Measurements from ENCODE around the gene MON2.
"Not testable (repeated sequence)": the region's sequence is repeated elsewhere in the genome, so short reads cannot be mapped to it uniquely, and the experiment has no call there.

Gene MON2

GRCh38 chr12:62537551-62537950, 70.9 kb downstream of the MON2 start:
- in situ Hi-C loops (cut with MboI; ENCODE audit: low pct_unique_long_range_greater_than_20kb, low sequenced_read_pairs), result no loop called here
- peak; percentile 9 for DNase-seq

- DNase-seq, result no peak
- in situ Hi-C loops (cut with MboI; ENCODE audit: low pct_unique_long_range_greater_than_20kb, low sequenced_read_pairs), result no loop called here
Observed at GRCh38 chr12:62540354-62540753, 73.7 kb downstream of the MON2 start.

GRCh38 chr12:62542814-62543213, 76.2 kb downstream of the MON2 start:
- in situ Hi-C loops (cut with MboI; ENCODE audit: low pct_unique_long_range_greater_than_20kb, low sequenced_read_pairs), result no loop called here
- DNase-seq, result no peak

GRCh38 chr12:62543324-62543723, 76.7 kb downstream of the MON2 start:
- DNase-seq, result no peak
- in situ Hi-C loops (cut with MboI; ENCODE audit: low pct_unique_long_range_greater_than_20kb, low sequenced_read_pairs), result no loop called here

- DNase-seq, result no peak
Observed at GRCh38 chr12:62543741-62544140, 77.1 kb downstream of the MON2 start.

GRCh38 chr12:62552906-62553556, 86.4 kb downstream of the MON2 start:
- in situ Hi-C loops (cut with MboI; ENCODE audit: low pct_unique_long_range_greater_than_20kb, low sequenced_read_pairs), result no loop called here
- no peak for DNase-seq

More at GRCh38 chr12:62543741-62544140, 77.1 kb downstream of the MON2 start:
- in situ Hi-C loops (cut with MboI; ENCODE audit: low pct_unique_long_range_greater_than_20kb, low sequenced_read_pairs), result no loop called here

GRCh38 chr12:62559366-62559765, 92.7 kb downstream of the MON2 start:
- DNase-seq; in situ Hi-C loops (cut with MboI; ENCODE audit: low pct_unique_long_range_greater_than_20kb, low sequenced_read_pairs): not testable (repeated sequence)

- no peak for DNase-seq
- in situ Hi-C loops (cut with MboI; ENCODE audit: low pct_unique_long_range_greater_than_20kb, low sequenced_read_pairs), result no loop called here
Observed at GRCh38 chr12:62562846-62563245, 96.2 kb downstream of the MON2 start.

- DNase-seq, result no peak
- in situ Hi-C loops (cut with MboI; ENCODE audit: low pct_unique_long_range_greater_than_20kb, low sequenced_read_pairs), result loop anchor here (25.0 kb wide), 2 partner anchors 212 to 1262 kb away; partner anchors contain the start of gene SRGAP1
Observed at GRCh38 chr12:62575036-62575435, 108.4 kb downstream of the MON2 start.

GRCh38 chr12:62576503-62576902, 109.9 kb downstream of the MON2 start:
- DNase-seq, result no peak
- in situ Hi-C loops (cut with MboI; ENCODE audit: low pct_unique_long_range_greater_than_20kb, low sequenced_read_pairs), result loop anchor here (25.0 kb wide), 2 partner anchors 211 to 1261 kb away; partner anchors contain the start of gene SRGAP1

GRCh38 chr12:62578726-62579125, 112.1 kb downstream of the MON2 start:
- in situ Hi-C loops (cut with MboI; ENCODE audit: low pct_unique_long_range_greater_than_20kb, low sequenced_read_pairs), result loop anchor here (25.0 kb wide), 2 partner anchors 209 to 1259 kb away; partner anchors contain the start of gene SRGAP1
- DNase-seq, result no peak

- DNase-seq, result peak; percentile 74
- in situ Hi-C loops (cut with MboI; ENCODE audit: low pct_unique_long_range_greater_than_20kb, low sequenced_read_pairs), result loop anchor here (25.0 kb wide), 2 partner anchors 206 to 1256 kb away; partner anchors contain the start of gene SRGAP1
Observed at GRCh38 chr12:62581288-62582064, 114.8 kb downstream of the MON2 start.

- in situ Hi-C loops (cut with MboI; ENCODE audit: low pct_unique_long_range_greater_than_20kb, low sequenced_read_pairs), result loop anchor here (25.0 kb wide), 2 partner anchors 205 to 1255 kb away; partner anchors contain the start of gene SRGAP1
- no peak for DNase-seq
Observed at GRCh38 chr12:62582065-62582366, 115.4 kb downstream of the MON2 start.

- no peak for DNase-seq
- in situ Hi-C loops (cut with MboI; ENCODE audit: low pct_unique_long_range_greater_than_20kb, low sequenced_read_pairs), result loop anchor here (25.0 kb wide), 2 partner anchors 203 to 1253 kb away; partner anchors contain the start of gene SRGAP1
Observed at GRCh38 chr12:62584619-62585018, 118.0 kb downstream of the MON2 start.

GRCh38 chr12:62586850-62587249, 120.2 kb downstream of the MON2 start:
- in situ Hi-C loops (cut with MboI; ENCODE audit: low pct_unique_long_range_greater_than_20kb, low sequenced_read_pairs), result loop anchor here (25.0 kb wide), 2 partner anchors 200 to 1250 kb away; partner anchors contain the start of gene SRGAP1
- DNase-seq, result no peak

GRCh38 chr12:62588916-62589315, 122.3 kb downstream of the MON2 start:
- DNase-seq, result no peak
- in situ Hi-C loops (cut with MboI; ENCODE audit: low pct_unique_long_range_greater_than_20kb, low sequenced_read_pairs), result loop anchor here (25.0 kb wide), 2 partner anchors 198 to 1248 kb away; partner anchors contain the start of gene SRGAP1

- in situ Hi-C loops (cut with MboI; ENCODE audit: low pct_unique_long_range_greater_than_20kb, low sequenced_read_pairs), result loop anchor here (25.0 kb wide), 2 partner anchors 190 to 1240 kb away; partner anchors contain the start of gene SRGAP1
- DNase-seq, result no peak
Observed at GRCh38 chr12:62597253-62597652, 130.6 kb downstream of the MON2 start.

- in situ Hi-C loops (cut with MboI; ENCODE audit: low pct_unique_long_range_greater_than_20kb, low sequenced_read_pairs), result loop anchor here (25.0 kb wide), 2 partner anchors 188 to 1238 kb away; partner anchors contain the start of gene SRGAP1
- no peak for DNase-seq
Observed at GRCh38 chr12:62598846-62599245, 132.2 kb downstream of the MON2 start.

GRCh38 chr12:62599854-62600437, 133.3 kb downstream of the MON2 start:
- peak; percentile 21 for DNase-seq
- in situ Hi-C loops (cut with MboI; ENCODE audit: low pct_unique_long_range_greater_than_20kb, low sequenced_read_pairs), result loop anchor here (25.0 kb wide), 2 partner anchors 187 to 1237 kb away; partner anchors contain the start of gene SRGAP1
